HEK293 (cell line): ENCODE data around the gene CDK14.

ENCODE experiments used
- REST ChIP-seq: fragments of 450-650 bp; formaldehyde crosslinking; IDR thresholded peaks from 2 replicates; pipeline ENCODE4 v1.5.1; 2016; ENCODE audit warnings: missing biosample characterization, missing genetic modification characterization
- ZNF18 ChIP-seq: fragments of 450-650 bp; formaldehyde crosslinking; IDR thresholded peaks from 2 replicates; pipeline ENCODE4 v1.5.1; 2016; ENCODE audit warnings: missing biosample characterization, missing genetic modification characterization
- TF ChIP-seq, protein P1 (sequence below): fragments of 450-650 bp; formaldehyde crosslinking; IDR thresholded peaks from 2 replicates; pipeline ENCODE4 v1.5.1; 2016; ENCODE audit warnings: missing biosample characterization, missing genetic modification characterization

GRCh38 chr7:90832726-90833125, 236.6 kb downstream of the CDK14 start:
- TF ChIP-seq, protein P1, sequence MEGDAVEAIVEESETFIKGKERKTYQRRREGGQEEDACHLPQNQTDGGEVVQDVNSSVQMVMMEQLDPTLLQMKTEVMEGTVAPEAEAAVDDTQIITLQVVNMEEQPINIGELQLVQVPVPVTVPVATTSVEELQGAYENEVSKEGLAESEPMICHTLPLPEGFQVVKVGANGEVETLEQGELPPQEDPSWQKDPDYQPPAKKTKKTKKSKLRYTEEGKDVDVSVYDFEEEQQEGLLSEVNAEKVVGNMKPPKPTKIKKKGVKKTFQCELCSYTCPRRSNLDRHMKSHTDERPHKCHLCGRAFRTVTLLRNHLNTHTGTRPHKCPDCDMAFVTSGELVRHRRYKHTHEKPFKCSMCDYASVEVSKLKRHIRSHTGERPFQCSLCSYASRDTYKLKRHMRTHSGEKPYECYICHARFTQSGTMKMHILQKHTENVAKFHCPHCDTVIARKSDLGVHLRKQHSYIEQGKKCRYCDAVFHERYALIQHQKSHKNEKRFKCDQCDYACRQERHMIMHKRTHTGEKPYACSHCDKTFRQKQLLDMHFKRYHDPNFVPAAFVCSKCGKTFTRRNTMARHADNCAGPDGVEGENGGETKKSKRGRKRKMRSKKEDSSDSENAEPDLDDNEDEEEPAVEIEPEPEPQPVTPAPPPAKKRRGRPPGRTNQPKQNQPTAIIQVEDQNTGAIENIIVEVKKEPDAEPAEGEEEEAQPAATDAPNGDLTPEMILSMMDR (tag by site-specific recombination): no peak
- TF ChIP-seq REST (tag by site-specific recombination): no peak
- TF ChIP-seq ZNF18 (tag by site-specific recombination): no peak
